Measurements from ENCODE around the gene DIPK1B. TPM values are rescaled to one million over a fixed set of nuclear protein-coding genes. Genes with fewer than 3 reads are reported as not detected.
A peak's percentile ranks its signal among the peaks of the same experiment; 100 is the strongest.

The DIPK1B gene
- total and polyA plus RNA-seq, 7 experiments from 2014 or later = 0.11 to 1.6 (median 0.46) TPM; not detected in 2

DNA sequence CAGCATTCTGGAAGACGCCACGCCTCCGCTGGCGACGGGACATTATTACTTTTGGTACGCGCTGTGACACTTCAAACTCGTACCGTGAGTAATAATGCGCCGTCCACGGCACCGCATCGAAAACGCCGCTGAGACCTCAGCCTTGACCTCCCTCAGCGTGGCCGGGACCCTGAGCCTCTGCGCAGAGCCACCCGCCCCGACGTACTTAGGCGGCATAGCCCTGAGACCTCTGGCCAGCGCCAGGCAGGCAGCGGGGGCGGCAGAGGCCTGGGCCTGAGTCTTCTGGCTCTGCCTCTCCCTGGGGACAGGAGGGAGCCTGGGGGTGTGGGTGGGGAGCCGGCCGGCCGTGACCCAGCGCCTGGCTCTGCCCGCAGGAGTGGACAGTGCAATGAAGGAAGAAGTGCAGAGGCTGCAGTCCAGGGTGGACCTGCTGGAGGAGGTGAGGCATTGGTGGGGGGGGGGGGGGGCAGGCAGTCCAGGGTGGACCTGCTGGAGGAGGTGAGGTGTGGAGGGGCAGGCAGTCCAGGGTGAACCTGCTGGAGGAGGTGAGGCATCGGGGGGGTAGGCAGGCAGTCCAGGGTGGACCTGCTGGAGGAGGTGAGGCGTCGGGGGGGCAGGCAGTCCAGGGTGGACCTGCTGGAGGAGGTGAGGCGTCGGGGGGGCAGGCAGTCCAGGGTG, 41.7 kb upstream of the DIPK1B start:
- Histone ChIP-seq H3K27ac (ENCODE audit: low read depth, low read length) (no peak overlapping the region), H3K36me3 (ENCODE audit: control insufficient read depth in 2 of 3, insufficient read depth in 3 of 3, low read length in 3 of 3) (no peaks in the 10 kb centered on the region), H3K9me3 (ENCODE audit: control insufficient read depth in 2 of 3, low read length in 3 of 3) (no peaks in the 10 kb centered on the region), H3K27me3 (ENCODE audit: control insufficient read depth in 2 of 2, insufficient read depth in 2 of 2, low read length in 2 of 2) (no peaks in the 10 kb centered on the region), H3K4me3 (ENCODE audit: low read length) (no peak overlapping the region), H3K4me1 (ENCODE audit: control insufficient read depth in 2 of 2, insufficient read depth in 2 of 2, low read length in 2 of 2) (no peaks in the 10 kb centered on the region)
- ATAC-seq (no peak), DNase-seq (no peak)
- H3K4me1 Mint-ChIP-seq = peaks cover 0 to 3% (median 0%) of the 10 kb centered on the region in 7 donors
- peaks cover 0 to 9% (median 0%) of the 10 kb centered on the region in 5 donors for H3K27me3 Mint-ChIP-seq
- H3K4me3 Mint-ChIP-seq = no peak overlapping the region
- no peaks in the 10 kb centered on the region for H3K9me3 Mint-ChIP-seq
- intact Hi-C loops (cut with micrococcal nuclease) = loop anchor here in 1 of 2 donors (1.0 kb wide), 2 partner anchors 58 to 185 kb away; no protein-coding TSS in a partner anchor
- ChIA-PET POLR2A (no interaction called here), CTCF (no interaction called here)
- no peaks in the 10 kb centered on the region for H3K36me3 Mint-ChIP-seq
- no peak overlapping the region for H3K27ac Mint-ChIP-seq

DNA sequence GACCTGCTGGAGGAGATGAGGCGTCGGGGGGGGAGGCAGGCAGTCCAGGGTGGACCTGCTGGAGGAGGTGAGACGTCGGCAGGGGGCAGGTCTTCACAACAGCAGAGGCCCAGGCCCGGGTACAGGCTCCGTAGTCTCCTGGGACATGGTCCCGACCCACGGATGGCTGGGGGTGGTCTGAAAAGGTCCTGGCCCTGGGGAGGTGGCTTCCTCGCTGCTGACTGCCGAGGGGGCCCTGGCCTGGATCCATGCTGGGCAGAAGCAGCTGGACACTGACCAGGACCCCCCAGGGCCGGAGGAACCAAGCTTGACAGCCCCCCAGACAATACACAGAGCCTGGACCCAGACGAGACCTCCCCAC, 41.1 kb upstream of the DIPK1B start:
- H3K27ac Mint-ChIP-seq = no peak overlapping the region

DNA sequence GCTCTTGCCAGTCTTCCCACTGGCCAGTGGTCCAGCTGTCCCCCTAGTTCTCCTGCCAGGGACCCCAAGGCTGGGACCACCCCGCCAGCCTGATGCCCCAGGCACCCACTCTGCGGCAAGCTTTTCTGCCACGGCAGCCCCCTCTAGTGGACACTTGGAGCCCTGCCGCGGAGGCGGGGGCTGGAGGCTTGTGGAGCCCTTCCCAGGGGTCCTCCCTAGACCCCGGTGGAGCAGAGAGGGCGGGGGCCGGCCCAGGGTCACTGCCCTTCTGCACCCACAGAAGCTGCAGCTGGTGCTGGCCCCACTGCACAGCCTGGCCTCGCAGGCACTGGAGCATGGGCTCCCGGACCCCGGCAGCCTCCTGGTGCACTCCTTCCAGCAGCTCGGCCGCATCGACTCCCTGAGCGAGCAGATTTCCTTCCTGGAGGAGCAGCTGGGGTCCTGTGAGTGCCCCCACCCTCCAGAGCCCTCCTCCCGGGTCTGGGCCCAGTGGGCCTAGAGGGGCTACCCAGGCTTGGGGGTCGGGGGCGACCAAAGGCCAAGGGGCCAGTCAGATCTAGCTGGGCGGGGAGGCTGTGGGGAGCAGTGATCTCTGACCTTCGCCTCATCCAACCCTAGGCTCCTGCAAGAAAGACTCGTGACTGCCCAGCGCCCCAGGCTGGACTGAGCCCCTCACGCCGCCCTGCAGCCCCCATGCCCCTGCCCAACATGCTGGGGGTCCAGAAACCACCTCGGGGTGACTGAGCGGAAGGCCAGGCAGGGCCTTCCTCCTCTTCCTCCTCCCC, 40.5 kb upstream of the DIPK1B start:
- Mint-ChIP-seq H3K36me3 (no peaks in the 10 kb centered on the region), H3K9me3 (no peaks in the 10 kb centered on the region), H3K27ac (no peak overlapping the region), H3K4me3 (no peak overlapping the region), H3K27me3 (peaks cover 0 to 4% (median 0%) of the 10 kb centered on the region in 5 donors), H3K4me1 (no peaks in the 10 kb centered on the region)
- ATAC-seq (peak; percentile 55), DNase-seq (peak in 4 of 9 donors; percentile 31 to 57 (median 42))
- no peak overlapping the region for H3K27ac ChIP-seq (ENCODE audit: low read depth, low read length)
- H3K27me3 ChIP-seq (ENCODE audit: control insufficient read depth in 2 of 2, insufficient read depth in 2 of 2, low read length in 2 of 2) = no peaks in the 10 kb centered on the region
- no peaks in the 10 kb centered on the region for H3K9me3 ChIP-seq (ENCODE audit: control insufficient read depth in 2 of 3, low read length in 3 of 3)
- CTCF ChIA-PET = interaction anchor here (1.0 kb wide), 1 partner anchor 58 kb away, joined by 3 read pairs; no protein-coding TSS in a partner anchor
- peaks cover 0 to 8% (median 0%) of the 10 kb centered on the region in 3 experiments for H3K36me3 ChIP-seq (ENCODE audit: control insufficient read depth in 2 of 3, insufficient read depth in 3 of 3, low read length in 3 of 3)
- intact Hi-C loops (cut with micrococcal nuclease) = loop anchor here in 1 of 2 donors (1.0 kb wide), 2 partner anchors 56 to 187 kb away; no protein-coding TSS in a partner anchor
- H3K4me1 ChIP-seq (ENCODE audit: control insufficient read depth in 2 of 2, insufficient read depth in 2 of 2, low read length in 2 of 2) = no peaks in the 10 kb centered on the region
- H3K4me3 ChIP-seq (ENCODE audit: low read length) = no peak overlapping the region
- POLR2A ChIA-PET = no interaction called here

More for the DNA sequence above, 41.1 kb upstream of the DIPK1B start:
- peaks cover 0 to 3% (median 0%) of the 10 kb centered on the region in 7 donors for H3K4me1 Mint-ChIP-seq
- no peaks in the 10 kb centered on the region for H3K9me3 ChIP-seq (ENCODE audit: control insufficient read depth in 2 of 3, low read length in 3 of 3)
- POLR2A ChIA-PET = no interaction called here
- no peaks in the 10 kb centered on the region for H3K9me3 Mint-ChIP-seq
- no peak overlapping the region for H3K27ac ChIP-seq (ENCODE audit: low read depth, low read length)
- CTCF ChIA-PET = interaction anchor here (1.0 kb wide), 1 partner anchor 58 kb away, joined by 3 read pairs; no protein-coding TSS in a partner anchor
- H3K4me1 ChIP-seq (ENCODE audit: control insufficient read depth in 2 of 2, insufficient read depth in 2 of 2, low read length in 2 of 2) = no peaks in the 10 kb centered on the region
- H3K36me3 ChIP-seq (ENCODE audit: control insufficient read depth in 2 of 3, insufficient read depth in 3 of 3, low read length in 3 of 3) = peaks cover 0 to 4% (median 0%) of the 10 kb centered on the region in 3 experiments
- no peaks in the 10 kb centered on the region for H3K27me3 ChIP-seq (ENCODE audit: control insufficient read depth in 2 of 2, insufficient read depth in 2 of 2, low read length in 2 of 2)
- no peak overlapping the region for H3K4me3 ChIP-seq (ENCODE audit: low read length)
- H3K4me3 Mint-ChIP-seq = no peak overlapping the region
- peaks cover 0 to 9% (median 0%) of the 10 kb centered on the region in 5 donors for H3K27me3 Mint-ChIP-seq
- no peaks in the 10 kb centered on the region for H3K36me3 Mint-ChIP-seq
- no peak for DNase-seq
- intact Hi-C loops (cut with micrococcal nuclease) = loop anchor here in 1 of 2 donors (1.0 kb wide), 2 partner anchors 57 to 186 kb away; no protein-coding TSS in a partner anchor
- ATAC-seq = no peak

DNA sequence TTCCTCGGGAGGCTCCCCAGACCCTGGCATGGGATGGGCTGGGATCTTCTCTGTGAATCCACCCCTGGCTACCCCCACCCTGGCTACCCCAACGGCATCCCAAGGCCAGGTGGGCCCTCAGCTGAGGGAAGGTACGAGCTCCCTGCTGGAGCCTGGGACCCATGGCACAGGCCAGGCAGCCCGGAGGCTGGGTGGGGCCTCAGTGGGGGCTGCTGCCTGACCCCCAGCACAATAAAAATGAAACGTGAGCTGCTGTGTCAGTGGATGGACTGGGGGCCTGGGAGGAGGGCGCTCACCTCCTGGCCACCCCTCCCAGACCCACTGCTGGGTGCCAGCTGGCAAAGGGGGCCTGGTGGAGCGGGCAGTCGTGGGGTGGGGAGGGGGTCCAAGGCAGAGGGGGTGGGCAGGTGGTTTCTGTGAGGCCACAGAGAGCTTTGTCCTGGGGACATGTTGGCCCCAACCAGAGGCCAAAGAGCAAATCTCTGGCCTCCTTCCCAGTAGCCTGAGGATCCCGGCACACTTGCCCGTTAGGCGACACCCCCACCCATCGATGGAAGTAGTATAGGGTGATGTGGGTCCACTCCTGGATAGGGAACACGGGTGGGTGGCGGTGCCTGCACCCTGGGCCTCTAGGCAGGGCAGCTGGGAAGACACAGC, 39.8 kb upstream of the DIPK1B start:
- Mint-ChIP-seq H3K4me3 (no peak overlapping the region), H3K9me3 (no peaks in the 10 kb centered on the region), H3K36me3 (no peaks in the 10 kb centered on the region), H3K27me3 (peaks cover 0 to 3% (median 0%) of the 10 kb centered on the region in 5 donors), H3K27ac (no peak overlapping the region), H3K4me1 (no peaks in the 10 kb centered on the region)
- CTCF ChIA-PET = no interaction called here
- peaks cover 0 to 8% (median 0%) of the 10 kb centered on the region in 3 experiments for H3K36me3 ChIP-seq (ENCODE audit: control insufficient read depth in 2 of 3, insufficient read depth in 3 of 3, low read length in 3 of 3)
- POLR2A ChIA-PET = interaction anchor here (0.6 kb wide), 1 partner anchor 33 kb away, joined by 4 read pairs; no protein-coding TSS in a partner anchor
- H3K4me3 ChIP-seq (ENCODE audit: low read length) = no peak overlapping the region
- H3K9me3 ChIP-seq (ENCODE audit: control insufficient read depth in 2 of 3, low read length in 3 of 3) = no peaks in the 10 kb centered on the region
- ATAC-seq = no peak
- no peaks in the 10 kb centered on the region for H3K27me3 ChIP-seq (ENCODE audit: control insufficient read depth in 2 of 2, insufficient read depth in 2 of 2, low read length in 2 of 2)
- no peaks in the 10 kb centered on the region for H3K4me1 ChIP-seq (ENCODE audit: control insufficient read depth in 2 of 2, insufficient read depth in 2 of 2, low read length in 2 of 2)
- DNase-seq = no peak
- H3K27ac ChIP-seq (ENCODE audit: low read depth, low read length) = no peak overlapping the region
- intact Hi-C loops (cut with micrococcal nuclease) = no loop called here

DNA sequence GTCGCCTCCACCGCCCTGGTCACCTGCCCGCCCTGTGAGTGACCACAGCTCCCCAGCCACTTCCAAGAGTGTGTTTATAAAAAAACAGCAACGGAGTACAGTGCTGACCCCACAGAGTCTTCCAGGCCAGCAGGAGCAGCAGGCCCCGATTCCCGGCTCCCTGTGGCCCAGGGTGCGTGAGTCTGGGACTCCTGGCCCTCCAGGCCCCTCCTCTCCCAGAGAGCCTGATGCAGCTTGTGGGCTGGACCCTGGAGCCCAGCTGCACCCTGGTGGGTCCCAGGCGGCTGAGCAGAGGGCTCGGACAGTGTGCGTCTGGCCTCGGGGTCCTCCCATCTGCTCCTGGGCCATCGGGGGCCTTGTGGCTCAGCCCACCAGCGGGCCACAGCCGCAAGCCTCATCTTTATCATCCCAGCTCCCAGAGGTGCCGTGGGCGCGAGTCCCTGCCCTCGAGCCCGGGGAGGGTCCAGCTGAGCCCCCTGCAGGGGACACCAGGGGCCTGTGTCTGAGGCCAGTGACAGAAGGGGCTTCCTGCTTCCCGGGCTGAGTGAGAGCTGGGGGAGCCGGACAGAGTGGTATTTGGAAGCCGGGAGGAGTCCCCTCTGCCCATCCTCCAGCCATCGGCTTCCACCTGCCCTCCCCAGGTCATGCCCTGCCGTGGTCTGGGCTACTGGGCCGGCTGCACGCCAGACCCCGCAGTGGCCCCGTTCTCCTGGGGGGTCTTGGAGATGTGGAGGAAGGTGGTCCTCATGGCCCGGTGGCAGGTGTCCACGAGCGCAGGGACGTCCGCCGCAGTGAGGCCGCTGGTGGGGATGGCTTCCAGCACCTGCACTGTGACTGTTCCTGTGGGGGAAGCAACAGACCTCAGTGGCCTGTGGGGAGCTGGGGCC, 39.0 kb upstream of the DIPK1B start:
- intact Hi-C loops (cut with micrococcal nuclease) = no loop called here
- DNase-seq = no peak
- H3K4me1 Mint-ChIP-seq = no peaks in the 10 kb centered on the region
- ChIA-PET CTCF (no interaction called here), POLR2A (interaction anchor here (0.6 kb wide), 1 partner anchor 34 kb away, joined by 4 read pairs; no protein-coding TSS in a partner anchor)
- peaks cover 0 to 3% (median 0%) of the 10 kb centered on the region in 5 donors for H3K27me3 Mint-ChIP-seq
- H3K9me3 Mint-ChIP-seq = no peaks in the 10 kb centered on the region
- Histone ChIP-seq H3K4me1 (ENCODE audit: control insufficient read depth in 2 of 2, insufficient read depth in 2 of 2, low read length in 2 of 2) (no peaks in the 10 kb centered on the region), H3K36me3 (ENCODE audit: control insufficient read depth in 2 of 3, insufficient read depth in 3 of 3, low read length in 3 of 3) (peaks cover 0 to 8% (median 0%) of the 10 kb centered on the region in 3 experiments), H3K4me3 (ENCODE audit: low read length) (no peak overlapping the region), H3K27ac (ENCODE audit: low read depth, low read length) (no peak overlapping the region), H3K9me3 (ENCODE audit: control insufficient read depth in 2 of 3, low read length in 3 of 3) (no peaks in the 10 kb centered on the region), H3K27me3 (ENCODE audit: control insufficient read depth in 2 of 2, insufficient read depth in 2 of 2, low read length in 2 of 2) (no peaks in the 10 kb centered on the region)
- no peaks in the 10 kb centered on the region for H3K36me3 Mint-ChIP-seq
- H3K4me3 Mint-ChIP-seq = no peak overlapping the region
- ATAC-seq = no peak
- no peak overlapping the region for H3K27ac Mint-ChIP-seq
